HUDEP-2 (cell line): ENCODE data around the gene SFXN4.
"Not testable (repeated sequence)": the region's sequence is repeated elsewhere in the genome, so short reads cannot be mapped to it uniquely, and the experiment has no call there.

Experiments
- DNase-seq, 76 experiments: peaks; one replicate each; lab custom pipeline; 2025; ENCODE audit not compliant: unreplicated experiment in 76 of 76; lab: John Stamatoyannopoulos, UW

The SFXN4 gene

DNA sequence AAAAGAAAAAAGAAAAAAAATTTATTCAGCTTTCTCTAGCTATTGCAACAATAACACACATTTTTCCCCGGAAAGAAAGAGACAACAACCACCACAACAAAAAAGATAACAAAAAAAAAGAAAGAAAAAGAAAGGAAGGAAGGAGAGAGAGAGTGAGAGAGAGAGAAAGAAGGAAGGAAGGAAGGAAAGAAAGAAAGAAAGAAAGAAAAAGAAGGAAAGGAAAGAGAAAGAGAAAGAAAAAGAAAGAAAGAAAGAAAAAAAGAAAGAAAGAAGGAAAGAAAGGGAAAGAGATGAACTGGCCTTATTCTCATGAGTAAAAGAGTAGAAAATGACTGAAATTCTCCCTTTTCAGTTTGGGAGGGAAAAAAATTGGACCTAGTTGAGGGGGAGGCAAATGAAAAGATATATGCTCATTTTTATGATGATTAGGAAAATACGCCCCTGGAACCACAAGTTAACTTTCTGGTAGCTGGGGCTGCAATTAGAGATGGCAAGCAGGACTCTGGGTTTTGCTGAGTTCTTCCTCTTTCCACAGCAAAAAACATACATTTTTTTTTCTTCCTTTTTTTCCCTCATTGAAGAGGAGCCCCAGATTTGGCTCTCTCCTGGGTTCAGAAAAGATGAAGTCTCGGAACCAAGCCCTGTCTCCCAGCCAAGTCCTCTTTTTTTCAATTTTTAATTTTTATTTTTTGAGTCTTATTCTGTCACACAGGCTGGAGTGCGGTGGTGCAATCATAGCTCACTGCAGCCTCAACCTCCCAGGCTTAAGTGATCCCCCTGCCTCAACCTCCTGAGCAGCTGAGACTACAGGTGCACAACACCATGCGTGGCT, 25.7 kb upstream of the SFXN4 start:
- no peak for DNase-seq

GRCh38 chr10:119190353-119190752, 24.8 kb upstream of the SFXN4 start:
- DNase-seq, result no peak

GRCh38 chr10:119189811-119190282, 24.3 kb upstream of the SFXN4 start:
- no peak for DNase-seq

GRCh38 chr10:119183664-119184412, 18.3 kb upstream of the SFXN4 start:
- no peak for DNase-seq

DNA sequence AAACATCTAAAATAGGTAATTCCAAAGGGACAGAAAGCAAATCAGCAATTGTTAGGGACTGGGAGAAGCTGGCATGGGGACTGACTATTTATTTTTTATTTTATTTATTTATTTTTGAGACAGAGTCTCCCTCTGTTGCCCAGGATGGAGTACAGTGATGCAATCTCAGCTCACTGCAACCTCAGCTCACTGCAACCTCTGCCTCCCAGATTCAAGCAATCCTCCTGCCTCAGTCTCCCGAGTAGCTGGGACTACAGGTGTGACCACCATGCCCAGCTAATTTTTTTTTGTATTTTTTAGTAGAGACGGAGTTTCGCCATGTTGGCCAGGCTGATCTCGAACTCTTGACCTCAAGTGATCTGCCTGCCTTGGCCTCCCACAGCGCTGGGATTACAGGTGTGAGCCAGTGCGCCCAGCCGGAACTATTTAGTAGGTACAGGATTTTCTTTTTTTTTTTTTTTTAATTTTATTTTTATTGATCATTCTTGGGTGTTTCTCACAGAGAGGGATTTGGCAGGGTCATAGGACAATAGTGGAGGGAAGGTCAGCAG, 15.4 kb upstream of the SFXN4 start:
- not testable (repeated sequence) for DNase-seq

GRCh38 chr10:119178372-119179119, 13.0 kb upstream of the SFXN4 start, which contains the start of gene PRDX3:
PRDX3 (minus strand) TSS chr10:119178812; CDS start chr10:119178790, 22 bp downstream.
- DNase-seq, result peak in 75 of 76 experiments; percentile 5 to 93 (median 80)

- DNase-seq, result peak in 1 of 76 experiments; percentile 59
Measured at GRCh38 chr10:119177708-119178371, 12.3 kb upstream of the SFXN4 start.

GRCh38 chr10:119176166-119176565, 10.7 kb upstream of the SFXN4 start:
- DNase-seq, result no peak

- no peak for DNase-seq
Measured at GRCh38 chr10:119174109-119174508, 8.6 kb upstream of the SFXN4 start.

GRCh38 chr10:119167041-119167440, 1.5 kb upstream of the SFXN4 start:
- no peak for DNase-seq

DNA sequence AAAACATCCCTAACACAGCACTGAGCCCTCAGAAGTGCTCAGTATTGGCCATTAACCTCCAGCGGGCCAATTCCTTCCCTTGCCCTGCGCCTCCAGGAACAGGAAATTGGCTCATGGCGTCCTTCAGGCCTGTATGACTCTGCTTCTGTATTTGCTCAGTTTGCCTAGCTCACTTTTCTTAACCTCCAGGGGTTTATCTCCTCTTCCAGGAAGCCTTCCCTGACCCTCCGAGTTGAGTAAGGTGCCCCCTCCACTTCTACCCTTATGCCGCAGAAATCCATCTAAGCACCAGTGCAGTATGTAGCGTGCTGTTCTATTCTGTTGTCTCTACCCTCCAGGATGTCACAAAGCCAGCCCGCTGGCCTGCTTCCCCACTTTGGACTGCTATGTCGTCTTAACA, 1.1 kb upstream of the SFXN4 start:
- no peak for DNase-seq

DNA sequence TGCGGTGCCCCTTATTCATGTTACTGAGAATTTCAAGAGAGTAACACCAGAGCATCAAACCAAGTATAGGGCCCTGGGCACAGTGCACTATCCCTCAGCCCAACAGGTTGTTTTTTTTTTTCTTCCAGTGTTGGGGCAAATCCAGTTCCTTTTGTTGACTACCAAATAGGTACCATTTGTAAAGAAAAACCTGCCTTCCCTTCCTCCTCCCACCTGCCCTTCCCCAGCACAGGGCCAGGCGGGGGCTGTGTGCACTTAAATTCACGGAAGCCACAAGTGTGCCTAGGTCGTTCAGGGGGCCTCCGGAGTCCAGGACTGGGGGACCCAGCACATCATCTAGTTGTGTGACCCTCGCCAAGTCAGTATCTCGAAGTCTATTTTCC, 595 bp upstream of the SFXN4 start:
- DNase-seq, result peak in 1 of 76 experiments; percentile 47

GRCh38 chr10:119162452-119163092, 2.9 kb downstream of the SFXN4 start:
- no peak for DNase-seq

DNA sequence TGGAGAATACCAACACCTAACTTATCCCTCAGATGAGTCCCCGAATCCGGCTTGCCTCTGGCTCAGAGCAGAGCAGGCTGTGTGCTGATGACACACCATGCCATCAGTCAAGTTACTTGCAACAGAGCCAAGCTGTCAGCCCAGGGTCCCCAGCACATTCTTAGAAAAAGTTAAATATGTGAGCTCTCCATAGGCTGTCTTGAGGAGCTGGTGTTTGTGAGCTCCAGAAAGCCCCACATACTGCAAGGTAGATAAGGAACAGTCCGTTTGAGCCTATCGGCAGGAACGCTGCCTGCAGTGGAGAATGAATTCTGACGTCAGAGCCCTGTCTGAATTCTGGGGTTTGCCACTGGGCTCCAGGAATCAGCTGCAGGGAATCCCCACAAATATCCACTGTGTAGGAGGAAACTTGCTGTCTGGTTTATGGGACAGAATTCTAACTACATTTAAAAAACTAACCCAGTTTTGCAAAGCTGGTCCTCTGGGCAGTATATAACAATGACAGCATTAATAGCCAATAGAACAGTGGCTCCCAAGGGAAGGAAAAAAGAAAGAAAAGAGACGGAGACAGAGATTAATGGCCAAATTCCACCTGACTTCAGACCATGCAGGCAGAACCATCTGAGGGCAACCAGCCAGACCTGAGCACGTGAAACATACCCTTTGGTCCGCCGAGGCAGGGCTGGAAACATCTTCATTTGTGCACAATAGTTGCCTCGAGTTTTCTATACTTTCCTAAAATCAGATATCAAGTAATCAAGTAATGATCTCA, 3.6 kb downstream of the SFXN4 start:
- DNase-seq, result peak in 1 of 76 experiments; percentile 8

DNA sequence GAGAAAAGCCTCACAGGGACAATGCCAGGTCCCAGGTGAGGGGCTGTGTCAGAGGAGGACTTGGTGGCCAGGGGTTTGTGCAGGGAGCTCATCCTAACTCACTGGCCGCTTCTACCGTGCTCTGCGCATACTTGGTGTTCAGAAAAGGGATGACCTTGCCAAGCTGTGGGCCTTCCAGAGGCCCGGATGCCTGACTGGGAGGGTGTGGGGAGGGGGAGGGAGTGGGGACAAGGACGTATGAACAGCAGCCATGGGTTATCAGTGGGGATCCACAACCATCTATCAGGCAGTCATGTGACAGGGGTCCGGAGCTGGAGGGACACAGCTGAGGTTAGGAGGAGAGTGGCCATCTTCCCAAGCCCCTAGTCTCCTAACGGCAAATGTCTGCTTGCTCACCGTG, 6.2 kb downstream of the SFXN4 start:
- no peak for DNase-seq

DNA sequence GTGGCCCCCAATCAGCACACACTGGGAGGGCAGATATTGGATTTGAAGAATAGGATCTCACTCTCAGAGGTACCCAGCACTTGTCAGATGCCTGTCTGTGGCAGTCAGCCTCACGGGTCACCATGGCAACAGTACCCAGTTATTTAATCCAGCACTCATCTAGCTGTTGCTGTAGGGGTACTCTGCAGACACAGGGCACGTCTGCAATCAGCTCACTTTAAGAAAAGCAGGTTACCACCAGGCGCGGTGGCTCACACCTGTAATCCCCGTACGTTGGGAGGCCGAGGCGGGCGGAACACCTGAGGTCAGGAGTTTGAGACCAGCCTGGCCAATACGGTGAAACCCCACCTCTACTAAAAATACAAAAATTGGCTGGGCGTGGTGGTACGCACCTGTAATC, 11.9 kb downstream of the SFXN4 start:
- no peak for DNase-seq

DNA sequence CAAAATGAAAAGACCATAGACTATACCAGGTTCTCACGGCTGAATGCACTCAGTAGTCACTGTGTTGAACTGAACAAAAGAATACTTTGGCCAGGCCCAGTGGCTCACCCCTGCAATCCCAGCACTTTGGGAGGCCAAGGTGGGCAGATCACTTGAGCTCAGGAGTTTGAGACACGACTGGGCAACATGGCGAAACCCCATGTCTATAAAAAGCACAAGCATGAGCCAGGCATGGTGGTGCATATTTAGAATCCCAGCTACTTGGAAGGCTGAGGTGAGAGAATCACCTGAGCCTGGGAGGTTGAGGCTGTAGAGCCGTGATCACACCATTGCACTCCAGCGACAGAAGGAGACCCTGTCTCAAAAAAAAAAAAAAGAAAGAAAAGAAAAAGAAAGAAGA, 12.5 kb downstream of the SFXN4 start:
- DNase-seq, result no peak

DNA sequence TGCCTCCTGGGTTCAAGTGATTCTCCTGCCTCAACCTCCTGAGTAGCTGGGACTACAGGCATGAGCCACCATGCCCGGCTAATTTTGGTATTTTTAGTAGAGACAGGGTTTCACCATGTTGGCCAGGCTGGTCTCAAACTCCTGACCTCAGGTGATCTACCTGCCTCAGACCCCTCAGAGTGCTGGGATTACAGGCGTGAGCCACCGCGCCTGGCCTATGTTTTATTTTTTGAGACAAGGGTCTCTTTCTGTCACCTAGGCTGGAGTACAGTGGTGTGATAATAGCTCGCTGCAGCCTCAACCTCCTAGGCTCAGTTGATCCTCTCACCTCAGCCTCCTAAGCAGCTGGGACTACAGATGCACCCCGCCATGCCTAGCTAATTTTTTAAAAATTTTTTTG, 13.9 kb downstream of the SFXN4 start:
- DNase-seq, result not testable (repeated sequence)

DNA sequence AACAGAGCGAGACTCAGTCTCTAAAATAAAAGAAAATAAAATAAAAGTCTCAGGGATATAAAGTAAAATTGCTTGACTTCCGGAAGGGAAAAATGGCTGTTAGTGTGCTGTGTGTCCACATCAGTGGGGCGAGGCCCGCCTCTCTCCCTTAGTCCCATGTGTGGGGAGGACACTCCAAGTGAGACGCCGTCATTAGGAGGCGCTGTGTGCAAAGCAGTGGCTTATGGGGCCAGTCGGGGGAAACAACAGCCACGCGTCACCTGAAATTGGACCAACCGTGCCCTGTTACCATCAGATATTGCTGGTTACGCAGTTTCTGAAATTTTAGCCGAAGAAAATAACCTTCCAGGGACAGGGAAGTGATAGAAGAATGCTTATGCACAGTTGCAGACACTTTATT, 15.8 kb downstream of the SFXN4 start:
- peak in 6 of 76 experiments; percentile 7 to 28 (median 12) for DNase-seq
